Fibroblast of mammary gland (primary cell): ENCODE data around the gene USP48.

Experiments
- DNase-seq: peaks from one replicate; pipeline ENCODE4 v3.0.0-alpha.2; 2010; ENCODE audit warnings: low read depth
- H3K4me3 ChIP-seq: 2 replicates; pipeline ENCODE4 v1.5.1; 2011; ENCODE audit warnings: low read depth, mild to moderate bottlenecking, low read length, moderate library complexity; ENCODE audit not compliant: control insufficient read depth
- TF ChIP-seq, protein P1 (sequence below): conservative IDR thresholded peaks from 2 replicates; pipeline ENCODE4 v1.5.1; 2011; ENCODE audit warnings: low read depth, low read length, inconsistent platforms; ENCODE audit not compliant: control insufficient read depth, insufficient read depth

The USP48 gene

DNA sequence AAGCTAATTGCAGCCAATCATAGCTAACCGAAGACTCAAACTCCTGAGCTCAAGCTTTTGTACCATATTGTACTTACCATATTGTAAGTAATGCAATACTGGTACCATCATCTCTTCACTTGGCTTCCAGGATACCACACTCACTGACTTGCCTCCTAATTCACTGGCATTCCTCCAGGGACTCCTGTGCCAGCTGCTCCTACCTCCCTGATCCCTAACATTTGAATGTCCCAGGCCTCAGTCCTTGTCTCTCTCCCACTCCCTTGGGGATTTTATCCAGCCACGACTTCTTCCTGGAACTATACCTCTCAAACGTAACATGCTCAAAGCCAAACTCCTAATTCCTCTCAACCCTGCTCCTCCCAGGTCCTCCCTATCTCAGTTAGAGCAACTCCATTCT is 33.8 kb downstream of the USP48 start:
- no peak overlapping the region for H3K4me3 ChIP-seq
- TF ChIP-seq, protein P1, sequence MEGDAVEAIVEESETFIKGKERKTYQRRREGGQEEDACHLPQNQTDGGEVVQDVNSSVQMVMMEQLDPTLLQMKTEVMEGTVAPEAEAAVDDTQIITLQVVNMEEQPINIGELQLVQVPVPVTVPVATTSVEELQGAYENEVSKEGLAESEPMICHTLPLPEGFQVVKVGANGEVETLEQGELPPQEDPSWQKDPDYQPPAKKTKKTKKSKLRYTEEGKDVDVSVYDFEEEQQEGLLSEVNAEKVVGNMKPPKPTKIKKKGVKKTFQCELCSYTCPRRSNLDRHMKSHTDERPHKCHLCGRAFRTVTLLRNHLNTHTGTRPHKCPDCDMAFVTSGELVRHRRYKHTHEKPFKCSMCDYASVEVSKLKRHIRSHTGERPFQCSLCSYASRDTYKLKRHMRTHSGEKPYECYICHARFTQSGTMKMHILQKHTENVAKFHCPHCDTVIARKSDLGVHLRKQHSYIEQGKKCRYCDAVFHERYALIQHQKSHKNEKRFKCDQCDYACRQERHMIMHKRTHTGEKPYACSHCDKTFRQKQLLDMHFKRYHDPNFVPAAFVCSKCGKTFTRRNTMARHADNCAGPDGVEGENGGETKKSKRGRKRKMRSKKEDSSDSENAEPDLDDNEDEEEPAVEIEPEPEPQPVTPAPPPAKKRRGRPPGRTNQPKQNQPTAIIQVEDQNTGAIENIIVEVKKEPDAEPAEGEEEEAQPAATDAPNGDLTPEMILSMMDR: no peak
- DNase-seq: no peak

DNA sequence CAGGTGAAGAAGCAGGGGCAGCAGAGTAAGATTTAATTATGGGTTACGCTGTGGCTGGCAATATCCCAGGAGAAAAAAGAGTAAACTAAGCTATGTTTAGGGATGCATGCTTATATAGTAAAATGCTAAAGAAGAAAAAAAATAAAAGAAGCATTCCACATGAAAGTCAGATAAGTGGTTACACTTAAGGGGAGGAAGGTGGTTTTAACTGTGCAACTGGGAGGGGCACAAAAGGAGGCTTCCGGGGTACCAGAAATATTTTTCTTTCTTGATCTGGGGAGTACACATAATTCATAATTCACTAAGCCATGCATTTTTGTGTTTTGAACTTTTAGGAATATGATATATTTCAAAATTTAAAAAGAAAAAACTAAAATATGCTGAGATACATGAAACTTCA is 39.5 kb downstream of the USP48 start:
- DNase-seq: no peak
- TF ChIP-seq, protein P1: no peak
- no peak overlapping the region for H3K4me3 ChIP-seq

DNA sequence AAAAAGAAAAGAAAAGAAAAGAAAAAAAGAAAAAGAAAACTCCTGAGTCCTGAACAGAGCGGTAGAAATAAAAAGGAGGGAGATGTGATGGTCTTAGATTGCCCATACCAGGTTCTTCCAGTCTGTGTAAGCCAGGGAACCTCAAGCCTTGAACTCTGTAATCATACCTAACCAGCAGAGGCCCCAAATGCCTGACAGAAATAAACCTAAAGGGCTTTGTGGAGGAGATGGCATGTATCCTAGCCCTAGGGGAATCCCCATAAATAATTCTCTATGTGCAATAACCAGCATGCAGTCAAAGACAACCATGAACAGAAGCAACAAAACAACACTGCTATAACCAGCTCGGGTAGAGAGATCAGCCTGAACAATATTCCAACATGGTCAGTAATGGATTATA is 40.4 kb downstream of the USP48 start:
- TF ChIP-seq, protein P1: no peak
- H3K4me3 ChIP-seq: no peak overlapping the region
- DNase-seq: no peak

DNA sequence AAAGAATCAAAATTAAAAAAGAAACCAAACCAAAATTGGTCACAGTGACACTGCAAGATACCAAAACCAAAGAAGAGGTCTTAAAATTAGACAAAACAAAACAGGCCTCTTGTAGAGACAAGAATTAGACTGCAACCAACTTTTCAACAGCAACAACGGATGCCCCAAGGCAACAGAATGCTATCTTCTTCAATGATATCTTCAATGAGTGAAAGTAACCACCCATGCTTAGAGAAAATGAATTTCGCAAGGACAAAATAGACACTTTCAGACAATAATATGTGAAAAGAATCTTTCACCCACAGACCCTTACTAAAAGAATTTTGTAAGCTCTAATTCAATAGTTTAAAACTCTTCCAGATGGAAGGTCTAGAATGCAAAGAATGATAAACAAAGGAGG is 41.7 kb downstream of the USP48 start:
- TF ChIP-seq, protein P1: no peak
- H3K4me3 ChIP-seq: no peak overlapping the region
- DNase-seq: no peak

DNA sequence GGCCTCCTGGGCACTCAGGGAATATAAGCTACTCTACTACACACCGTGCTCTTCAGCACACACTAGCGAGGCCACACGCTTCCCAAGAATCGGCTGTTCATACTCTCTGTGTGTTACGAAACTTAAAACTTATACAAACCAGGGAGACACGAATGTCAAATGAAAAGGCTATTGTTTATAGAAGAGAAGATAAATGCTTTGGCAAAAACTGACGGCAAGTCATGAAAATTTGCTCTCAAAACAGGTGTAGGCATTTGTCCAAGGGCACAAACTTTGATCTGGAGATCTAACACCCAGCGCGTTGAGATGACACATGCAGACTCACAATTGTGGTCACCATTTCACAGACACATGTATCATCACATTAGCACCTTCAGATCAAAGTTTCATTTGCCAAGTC is 46.1 kb downstream of the USP48 start:
- TF ChIP-seq, protein P1: no peak
- H3K4me3 ChIP-seq: no peak overlapping the region
- DNase-seq: no peak

DNA sequence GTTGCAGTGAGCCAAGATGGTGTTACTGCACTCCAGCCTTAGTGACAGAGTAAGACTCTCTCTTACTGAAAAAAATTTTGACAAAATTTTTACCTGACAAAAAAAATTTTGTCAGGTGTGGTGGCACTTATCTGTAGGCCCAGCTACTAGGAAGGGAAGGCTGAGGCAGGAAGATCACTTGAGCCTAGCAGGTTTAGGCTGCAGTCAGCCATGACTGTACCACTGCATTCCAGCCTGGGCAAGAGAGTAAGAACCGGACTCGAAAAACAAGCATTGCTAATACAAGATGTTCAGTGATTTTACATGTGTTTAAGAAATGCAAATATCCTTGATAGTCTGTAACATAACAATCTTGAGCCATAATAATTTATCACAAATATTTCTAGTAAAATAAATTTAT is 46.9 kb downstream of the USP48 start:
- TF ChIP-seq, protein P1: no peak
- DNase-seq: no peak
- no peak overlapping the region for H3K4me3 ChIP-seq

DNA sequence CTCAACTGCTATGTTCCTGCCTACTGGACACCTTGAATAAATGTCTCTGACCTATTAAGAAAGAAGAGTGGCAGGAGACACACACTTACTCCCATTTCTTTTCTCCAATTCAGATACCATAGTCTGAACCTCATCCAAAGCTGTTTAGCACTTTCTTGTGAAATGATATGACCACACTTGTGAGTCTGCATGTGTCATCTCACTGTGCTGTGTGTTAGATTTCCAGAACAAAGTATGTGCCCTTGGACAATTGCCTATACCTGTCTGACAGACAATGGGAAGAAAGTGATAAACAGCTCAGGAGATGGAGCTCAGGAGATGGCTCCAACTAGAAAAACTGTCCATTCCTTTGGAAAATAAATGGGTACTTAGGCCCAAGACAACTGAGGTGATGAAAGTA is 48.4 kb downstream of the USP48 start:
- H3K4me3 ChIP-seq: no peak overlapping the region
- TF ChIP-seq, protein P1: no peak
- DNase-seq: peak; percentile 39
